Naive thymus-derived CD4-positive, alpha-beta T cell (primary cell): ENCODE data around the gene ILF3. TPM values are rescaled to one million over a fixed set of nuclear protein-coding genes. Genes with fewer than 3 reads are reported as not detected.

ENCODE experiments used
- ATAC-seq: fragments of 150-1000 bp; cut with Tn5 transposase; 2 replicates; pipeline ENCODE4 v1.10.0; 2021; ENCODE audit warnings: mild to moderate bottlenecking, moderate library complexity
- CTCF ChIA-PET: fragments of 350-600 bp; sonication (Branson Sonifier 250); formaldehyde crosslinking; loops from one replicate; lab custom pipeline; 2021; ENCODE audit warnings: antibody characterized with exemption; lab: Charles Lee
- POLR2A ChIA-PET: fragments of 350-600 bp; sonication (Branson Sonifier 250); formaldehyde crosslinking; loops from one replicate; lab custom pipeline; 2021; ENCODE audit warnings: antibody characterized with exemption, inconsistent platforms; lab: Charles Lee
- DNase-seq, 9 donors: peaks; one replicate each; pipeline versions ENCODE4 v3.0.0 to v3.0.0-alpha.2; 2020 to 2022; ENCODE audit warnings: mixed read lengths in 1 of 9
- H3K27ac ChIP-seq: one replicate; pipeline ENCODE4 v1.7.0; 2013; ENCODE audit warnings: mild to moderate bottlenecking, low read depth, low read length, moderate library complexity
- H3K27me3 ChIP-seq, 2 donors: one replicate each; pipeline ENCODE4 v1.7.0; 2013; ENCODE audit warnings: low read length in 2 of 2, mild to moderate bottlenecking in 2 of 2, moderate library complexity in 2 of 2; ENCODE audit not compliant: control insufficient read depth in 2 of 2, insufficient read depth in 2 of 2
- H3K36me3 ChIP-seq, 3 experiments: 1 replicate in 2 of 3; 2 replicates in 1 of 3; pipeline ENCODE4 v1.7.0; 2013; ENCODE audit warnings: low read length in 3 of 3, mild to moderate bottlenecking in 3 of 3, moderate library complexity in 1 of 3; ENCODE audit not compliant: insufficient read depth in 3 of 3, control insufficient read depth in 2 of 3
- H3K4me1 ChIP-seq, 2 donors: one replicate each; pipeline ENCODE4 v1.7.0; 2013; ENCODE audit warnings: low read length in 2 of 2, mild to moderate bottlenecking in 2 of 2, moderate library complexity in 1 of 2; ENCODE audit not compliant: control insufficient read depth in 2 of 2, insufficient read depth in 2 of 2
- H3K4me3 ChIP-seq: 2 replicates; pipeline ENCODE4 v1.7.0; 2013; ENCODE audit warnings: mild to moderate bottlenecking, low read length
- H3K9me3 ChIP-seq, 3 experiments: 1 replicate in 2 of 3; 2 replicates in 1 of 3; pipeline ENCODE4 v1.7.0; 2013; ENCODE audit warnings: low read length in 3 of 3; ENCODE audit not compliant: control insufficient read depth in 2 of 3
- H3K27ac Mint-ChIP-seq, 9 donors: one replicate each; pipeline ENCODE4 v1.8.0; 2020 to 2022; ENCODE audit warnings: mixed read lengths in 9 of 9, mild to moderate bottlenecking in 8 of 9, moderate library complexity in 5 of 9, inconsistent platforms in 2 of 9
- H3K27me3 Mint-ChIP-seq, 5 donors: one replicate each; pipeline ENCODE4 v1.8.0; 2021 to 2022; ENCODE audit warnings: mixed read lengths in 5 of 5, mild to moderate bottlenecking in 1 of 5
- H3K36me3 Mint-ChIP-seq, 5 donors: one replicate each; pipeline ENCODE4 v1.8.0; 2020 to 2022; ENCODE audit warnings: mixed read lengths in 5 of 5, mild to moderate bottlenecking in 3 of 5, inconsistent platforms in 1 of 5
- H3K4me1 Mint-ChIP-seq, 7 donors: one replicate each; pipeline ENCODE4 v1.8.0; 2020 to 2022; ENCODE audit warnings: mixed read lengths in 7 of 7, mild to moderate bottlenecking in 3 of 7, inconsistent platforms in 1 of 7
- H3K4me3 Mint-ChIP-seq, 10 donors: one replicate each; pipeline ENCODE4 v1.8.0; 2020 to 2022; ENCODE audit warnings: mild to moderate bottlenecking in 10 of 10, mixed read lengths in 10 of 10, moderate library complexity in 6 of 10, inconsistent platforms in 2 of 10
- H3K9me3 Mint-ChIP-seq, 11 donors: one replicate each; pipeline ENCODE4 v1.8.0; 2020 to 2022; ENCODE audit warnings: mixed read lengths in 11 of 11, mild to moderate bottlenecking in 4 of 11, inconsistent platforms in 1 of 11, moderate library complexity in 1 of 11
- intact Hi-C, 2 donors: fragments of 100-400 bp; cut with micrococcal nuclease; formaldehyde crosslinking; loops; one replicate each; pipeline ENCODE4 v1.15.1; 2023
- polyA plus RNA-seq, 2 donors: library from polyadenylated mRNA; unstranded; fragments of 300-500 nt; fragmentation: Illumina TruSeq; gene quantifications; one replicate each; pipeline ENCODE4 v1.2.3, GENCODE V29; 2021
- total RNA-seq, 6 experiments: library from RNA in 5 of 6; stranded (reverse) in 5 of 6; gene quantifications; 1 replicate in 5 of 6; 2 replicates in 1 of 6; pipeline ENCODE4 v1.2.3 and lab custom pipeline; 2021 to 2026

ILF3 gene
- total and polyA plus RNA-seq, 7 experiments from 2014 or later = 91.0 to 515 (median 364) TPM

GRCh38 chr19:10637894-10638293, 16.3 kb upstream of the ILF3 start:
- Mint-ChIP-seq H3K36me3 (peaks cover 14 to 37% (median 16%) of the 10 kb centered on the region in 5 donors), H3K9me3 (peaks cover 0 to 1% (median 0%) of the 10 kb centered on the region in 11 donors)

GRCh38 chr19:10639836-10640235, 14.3 kb upstream of the ILF3 start:
- Histone ChIP-seq H3K27ac (no peak overlapping the region), H3K27me3 (no peaks in the 10 kb centered on the region), H3K4me1 (peaks cover 0 to 8% of the 10 kb centered on the region in 2 donors), H3K36me3 (peaks cover 3 to 91% (median 26%) of the 10 kb centered on the region in 3 experiments), H3K9me3 (no peaks in the 10 kb centered on the region), H3K4me3 (no peak overlapping the region)
- Mint-ChIP-seq H3K27ac (peak overlapping the region in 2 of 9 donors; percentile 48 to 73), H3K9me3 (no peaks in the 10 kb centered on the region), H3K27me3 (no peaks in the 10 kb centered on the region), H3K4me1 (peaks cover 6 to 41% (median 29%) of the 10 kb centered on the region in 7 donors), H3K4me3 (no peak overlapping the region), H3K36me3 (peaks cover 14 to 36% (median 15%) of the 10 kb centered on the region in 5 donors)
- intact Hi-C loops = no loop called here
- ChIA-PET POLR2A (interaction anchor here (1.4 to 2.6 kb wide), 3 partner anchors 17 to 38 kb away, joined by 4 to 7 read pairs (median 5); no protein-coding TSS in a partner anchor), CTCF (interaction anchor here (12.3 kb wide), 1 partner anchor 58 kb away, joined by 287 read pairs; no protein-coding TSS in a partner anchor)
- no peak for DNase-seq
- ATAC-seq = peak; percentile 40

More at GRCh38 chr19:10637894-10638293, 16.3 kb upstream of the ILF3 start:
- H3K27me3 ChIP-seq = no peaks in the 10 kb centered on the region
- no peak overlapping the region for H3K4me3 ChIP-seq
- ATAC-seq = no peak
- POLR2A ChIA-PET = interaction anchor here (0.7 to 0.8 kb wide), 4 partner anchors 33 to 388 kb away, joined by 3 to 4 read pairs (median 3); no protein-coding TSS in a partner anchor
- H3K9me3 ChIP-seq = no peaks in the 10 kb centered on the region
- Mint-ChIP-seq H3K4me3 (no peak overlapping the region), H3K4me1 (peaks cover 0 to 21% (median 15%) of the 10 kb centered on the region in 7 donors), H3K27ac (peak overlapping the region; percentile 25 to 80 (median 64)), H3K27me3 (no peaks in the 10 kb centered on the region)
- intact Hi-C loops = no loop called here
- H3K36me3 ChIP-seq = peaks cover 9 to 91% (median 23%) of the 10 kb centered on the region in 3 experiments
- DNase-seq = no peak
- CTCF ChIA-PET = no interaction called here
- no peak overlapping the region for H3K27ac ChIP-seq
- no peaks in the 10 kb centered on the region for H3K4me1 ChIP-seq

- no peak overlapping the region for H3K27ac ChIP-seq
- Mint-ChIP-seq H3K27ac (peak overlapping the region in 3 of 9 donors; percentile 17 to 52 (median 45)), H3K36me3 (peaks cover 10 to 31% (median 11%) of the 10 kb centered on the region in 5 donors), H3K9me3 (no peaks in the 10 kb centered on the region), H3K4me3 (no peak overlapping the region), H3K4me1 (peaks cover 6 to 42% (median 29%) of the 10 kb centered on the region in 7 donors), H3K27me3 (no peaks in the 10 kb centered on the region)
- H3K9me3 ChIP-seq = no peaks in the 10 kb centered on the region
- CTCF ChIA-PET = interaction anchor here (0.5 to 12.3 kb wide), 3 partner anchors 27 to 68 kb away, joined by 3 to 287 read pairs (median 6); no protein-coding TSS in a partner anchor
- POLR2A ChIA-PET = interaction anchor here (1.0 to 2.6 kb wide), 4 partner anchors 10 to 38 kb away, joined by 3 to 7 read pairs (median 4); no protein-coding TSS in a partner anchor
- no peak for DNase-seq
- no peak for ATAC-seq
- peaks cover 0 to 8% of the 10 kb centered on the region in 2 donors for H3K4me1 ChIP-seq
- intact Hi-C loops = no loop called here
- H3K36me3 ChIP-seq = peaks cover 0 to 85% (median 21%) of the 10 kb centered on the region in 3 experiments
- no peak overlapping the region for H3K4me3 ChIP-seq
- H3K27me3 ChIP-seq = no peaks in the 10 kb centered on the region
Observed at GRCh38 chr19:10640361-10640760, 13.8 kb upstream of the ILF3 start.

- H3K36me3 Mint-ChIP-seq = peaks cover 7 to 25% (median 10%) of the 10 kb centered on the region in 5 donors
- no peak overlapping the region for H3K4me3 Mint-ChIP-seq
- peak overlapping the region in 8 of 9 donors; percentile 48 to 86 (median 65) for H3K27ac Mint-ChIP-seq
- peaks cover 6 to 42% (median 29%) of the 10 kb centered on the region in 7 donors for H3K4me1 Mint-ChIP-seq
- ChIA-PET POLR2A (interaction anchor here (0.6 to 2.6 kb wide), 5 partner anchors 12 to 75 kb away, joined by 3 to 7 read pairs (median 4); no protein-coding TSS in a partner anchor), CTCF (interaction anchor here (1.0 to 12.3 kb wide), 5 partner anchors 24 to 69 kb away, joined by 3 to 287 read pairs (median 4); no protein-coding TSS in a partner anchor)
- H3K4me1 ChIP-seq = peaks cover 0 to 8% of the 10 kb centered on the region in 2 donors
- ATAC-seq (no peak), DNase-seq (no peak)
- H3K27me3 Mint-ChIP-seq = no peaks in the 10 kb centered on the region
- H3K4me3 ChIP-seq = no peak overlapping the region
- H3K9me3 ChIP-seq = no peaks in the 10 kb centered on the region
- peak overlapping the region; percentile 11 for H3K27ac ChIP-seq
- intact Hi-C loops = no loop called here
- no peaks in the 10 kb centered on the region for H3K27me3 ChIP-seq
- H3K36me3 ChIP-seq = peaks cover 0 to 77% (median 20%) of the 10 kb centered on the region in 3 experiments
- H3K9me3 Mint-ChIP-seq = no peaks in the 10 kb centered on the region
Observed at GRCh38 chr19:10641248-10641647, 12.9 kb upstream of the ILF3 start.

- Mint-ChIP-seq H3K27me3 (no peaks in the 10 kb centered on the region), H3K4me1 (peaks cover 6 to 42% (median 29%) of the 10 kb centered on the region in 7 donors), H3K36me3 (peaks cover 5 to 15% (median 7%) of the 10 kb centered on the region in 5 donors), H3K9me3 (no peaks in the 10 kb centered on the region), H3K27ac (peak overlapping the region in 6 of 9 donors; percentile 17 to 86 (median 81)), H3K4me3 (peak overlapping the region in 1 of 10 donors; percentile 23)
- peak overlapping the region; percentile 7 for H3K27ac ChIP-seq
- ChIA-PET CTCF (interaction anchor here (1.1 to 12.3 kb wide), 3 partner anchors 27 to 90 kb away, joined by 3 to 287 read pairs (median 6); no protein-coding TSS in a partner anchor), POLR2A (interaction anchor here (0.6 to 1.5 kb wide), 3 partner anchors 10 to 59 kb away, joined by 3 to 5 read pairs (median 4); partner anchors contain the start of gene QTRT1)
- H3K9me3 ChIP-seq = no peaks in the 10 kb centered on the region
- DNase-seq (no peak), ATAC-seq (no peak)
- intact Hi-C loops = no loop called here
- H3K36me3 ChIP-seq = peaks cover 0 to 63% (median 14%) of the 10 kb centered on the region in 3 experiments
- H3K4me1 ChIP-seq = peaks cover 0 to 8% of the 10 kb centered on the region in 2 donors
- no peaks in the 10 kb centered on the region for H3K27me3 ChIP-seq
- H3K4me3 ChIP-seq = no peak overlapping the region
Observed at GRCh38 chr19:10642473-10643171, 11.5 kb upstream of the ILF3 start.
